Stimulated activated CD4-positive, alpha-beta T cell treated with anti-CD3 and anti-CD28 coated beads, Interleukin-4, amount 100 ng/mL, for 48 hours (primary cell): ENCODE results near the gene TENT4A.

Experiments
- DNase-seq, 2 donors: peaks; one replicate each; pipeline ENCODE4 v3.0.0-alpha.2; 2020; ENCODE audit warnings: low read depth in 2 of 2

TENT4A gene

DNA sequence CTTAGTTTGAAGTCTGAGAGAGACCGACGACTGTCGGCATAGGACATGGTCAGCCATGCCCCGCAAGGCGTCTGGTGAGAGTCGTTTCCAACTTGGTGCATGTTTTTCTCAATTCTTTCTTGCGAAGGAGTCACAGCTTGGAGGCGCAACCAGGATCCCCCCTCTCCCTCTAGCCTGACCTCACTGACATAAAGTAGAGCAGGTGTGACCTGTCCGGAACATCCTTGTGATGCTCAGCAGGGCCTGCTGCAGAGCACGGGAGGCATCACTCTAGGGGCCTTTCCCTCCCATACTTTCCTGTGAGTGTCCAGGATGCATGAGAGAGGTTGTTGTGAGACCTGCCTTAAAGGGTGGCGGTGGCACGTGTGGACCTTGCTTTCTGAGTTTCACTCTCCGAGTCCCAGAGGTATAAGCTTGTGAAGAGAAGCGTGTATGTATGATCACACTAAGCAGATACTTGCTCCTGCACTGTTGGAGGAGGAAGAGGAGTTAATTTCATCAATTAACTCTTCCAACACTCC, 5.0 kb downstream of the TENT4A start:
- no peak for DNase-seq

DNA sequence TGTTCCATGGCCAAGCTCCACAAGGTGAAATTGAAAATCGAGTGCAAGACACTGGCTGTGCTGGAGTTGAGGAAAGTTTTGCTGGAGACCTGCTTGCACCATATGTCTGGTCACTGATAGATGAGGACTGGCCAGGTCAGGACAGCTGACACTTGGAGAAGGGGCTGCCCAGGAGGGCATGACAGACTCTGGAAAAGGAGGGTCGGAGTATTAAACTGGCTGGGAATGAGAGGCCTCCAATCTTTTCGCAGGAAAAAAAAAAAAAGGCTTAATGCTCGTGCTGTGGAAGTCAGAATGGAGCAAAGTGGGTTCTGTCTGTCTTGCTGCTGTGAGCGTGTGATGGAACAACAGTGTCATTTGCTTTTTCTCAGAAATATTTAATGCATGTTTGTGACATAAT, 5.5 kb downstream of the TENT4A start:
- no peak for DNase-seq

DNA sequence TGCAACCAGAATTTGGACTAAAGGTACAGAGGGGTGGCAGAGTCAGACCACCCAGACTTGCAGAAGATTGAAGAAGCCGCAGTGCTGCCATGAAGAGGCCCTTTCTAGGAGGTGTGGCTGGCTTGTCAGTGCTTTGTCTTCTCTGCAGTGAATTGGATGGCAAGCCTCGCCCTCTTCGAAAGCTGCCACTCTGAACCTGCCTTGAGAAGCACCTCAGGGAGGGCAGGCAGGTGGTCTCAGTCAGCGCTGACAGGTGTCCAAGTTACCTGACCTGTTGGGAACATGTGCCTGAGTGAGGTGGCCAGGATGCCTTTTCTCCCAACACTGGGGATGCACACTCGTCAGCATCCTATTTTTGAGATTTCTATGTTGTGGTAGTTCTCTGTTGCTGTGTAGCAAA, 6.2 kb downstream of the TENT4A start:
- no peak for DNase-seq

DNA sequence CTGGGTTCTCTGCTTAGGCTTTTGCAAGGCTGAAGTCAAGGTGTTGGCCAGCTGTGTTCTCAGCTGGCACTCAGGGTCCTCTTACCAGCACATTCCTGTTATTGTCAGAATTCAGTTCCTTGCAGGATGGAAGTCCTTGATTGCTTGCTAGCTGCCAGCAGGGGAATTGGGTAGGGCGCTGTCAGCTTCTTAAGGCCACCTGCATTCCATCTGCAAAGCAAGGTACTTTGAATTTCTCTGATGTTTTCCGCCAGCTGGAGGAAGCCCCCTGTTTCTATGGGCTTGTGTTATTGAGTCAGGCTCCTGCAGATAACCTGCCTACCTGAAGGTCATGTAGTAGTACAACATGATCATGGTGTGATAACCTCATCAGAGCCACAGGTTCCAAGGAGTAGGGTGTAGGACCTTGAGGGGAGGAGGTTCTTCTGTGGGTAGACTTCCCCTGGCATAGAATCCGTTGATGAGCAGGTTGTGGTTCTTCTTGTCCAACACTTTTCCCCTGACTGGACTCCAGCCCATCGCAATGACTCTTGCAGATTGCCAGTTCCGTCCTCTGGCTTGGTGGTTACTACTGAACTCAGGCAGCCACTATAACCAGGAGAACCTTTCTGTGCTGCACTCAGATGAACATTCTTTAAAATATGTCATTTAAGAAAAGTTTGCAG, 6.8 kb downstream of the TENT4A start:
- DNase-seq = no peak

DNA sequence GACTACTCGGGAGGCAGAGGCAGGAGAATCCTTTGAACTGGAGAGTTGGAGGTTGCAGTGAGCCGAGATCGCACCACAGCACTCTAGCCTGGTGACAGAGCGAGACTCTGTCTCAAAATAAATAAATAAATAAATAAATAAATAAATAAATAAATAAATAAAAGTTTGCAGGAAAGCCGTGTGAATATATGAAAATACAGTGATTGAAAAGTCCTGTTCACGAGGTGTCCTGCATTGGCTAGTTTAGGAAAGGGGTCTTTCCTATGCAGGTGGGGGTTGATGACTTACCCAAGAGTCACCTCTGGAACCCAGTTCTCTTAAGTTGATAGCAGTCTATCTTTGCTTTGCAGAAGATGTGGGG, 7.3 kb downstream of the TENT4A start:
- no peak for DNase-seq

DNA sequence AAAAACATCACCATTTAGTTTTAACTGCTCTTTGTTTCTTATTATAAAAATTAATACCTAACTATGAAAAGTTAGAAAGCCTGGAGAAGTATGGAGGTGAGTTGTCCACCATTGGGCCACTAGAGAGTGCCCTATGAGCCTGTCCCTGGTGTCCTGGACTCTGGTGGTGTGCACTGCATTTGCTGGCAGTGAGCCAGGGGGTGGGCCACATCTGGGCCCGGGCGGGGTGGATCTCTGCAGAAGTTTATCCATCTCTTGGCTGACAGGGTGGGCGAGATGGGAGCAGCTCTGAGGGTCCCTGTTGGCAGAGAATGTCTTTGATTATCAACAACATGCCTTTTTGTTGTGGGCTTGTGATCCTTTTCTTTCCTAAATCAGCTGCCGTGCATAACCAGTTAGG, 8.2 kb downstream of the TENT4A start:
- DNase-seq = no peak

DNA sequence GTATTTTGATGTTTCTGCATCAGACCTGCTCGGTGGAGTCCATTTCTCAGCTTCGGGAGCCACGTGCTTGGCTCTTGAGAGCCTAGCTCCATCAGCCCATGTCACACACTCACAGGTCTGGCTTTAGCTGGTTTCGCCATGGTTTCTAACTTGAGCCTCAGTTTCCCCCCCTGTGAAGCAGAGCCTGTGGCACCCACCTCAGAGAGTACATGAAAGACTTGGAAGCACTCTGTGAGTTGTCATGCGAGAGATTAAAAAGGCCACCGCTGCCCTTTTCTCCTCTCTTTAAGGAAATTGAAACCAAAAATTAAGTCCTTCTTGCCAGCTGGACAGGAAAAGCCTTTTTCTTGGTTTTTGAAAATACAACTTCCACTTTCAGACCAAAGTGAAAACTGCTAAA, 8.8 kb downstream of the TENT4A start:
- no peak for DNase-seq

DNA sequence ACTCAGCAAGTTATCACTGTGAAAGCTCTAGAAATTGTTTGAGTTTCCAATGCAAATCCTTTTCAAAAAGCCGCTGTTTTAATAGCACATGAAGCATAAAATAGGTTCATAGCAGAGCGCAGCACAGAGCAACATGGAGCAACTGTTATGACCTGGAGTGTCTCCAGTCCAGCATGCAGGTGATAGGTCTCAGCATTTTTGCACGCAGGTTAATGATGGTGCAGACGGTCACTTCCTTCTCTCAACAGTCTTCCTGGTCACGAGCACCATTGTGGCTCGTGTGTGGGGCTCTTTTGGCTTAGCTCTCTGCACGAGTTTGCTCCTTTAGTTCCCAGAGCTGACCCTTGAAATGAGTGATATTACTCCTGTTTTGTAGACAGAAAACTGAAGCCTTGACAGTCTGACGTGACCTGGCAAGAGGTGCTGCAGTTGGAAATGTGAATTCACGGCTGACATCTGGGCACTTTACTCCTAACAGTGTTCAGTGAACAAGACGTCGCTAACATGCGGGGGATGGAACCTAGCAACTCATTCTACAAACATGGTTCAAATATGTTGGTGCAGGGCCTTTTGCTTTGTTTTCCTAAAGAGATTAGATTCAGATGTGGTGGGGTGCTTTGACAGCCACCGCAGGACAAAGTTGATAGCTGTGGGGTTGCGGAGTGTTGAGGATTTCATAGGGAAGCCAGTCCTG, 10.0 kb downstream of the TENT4A start:
- DNase-seq = no peak

DNA sequence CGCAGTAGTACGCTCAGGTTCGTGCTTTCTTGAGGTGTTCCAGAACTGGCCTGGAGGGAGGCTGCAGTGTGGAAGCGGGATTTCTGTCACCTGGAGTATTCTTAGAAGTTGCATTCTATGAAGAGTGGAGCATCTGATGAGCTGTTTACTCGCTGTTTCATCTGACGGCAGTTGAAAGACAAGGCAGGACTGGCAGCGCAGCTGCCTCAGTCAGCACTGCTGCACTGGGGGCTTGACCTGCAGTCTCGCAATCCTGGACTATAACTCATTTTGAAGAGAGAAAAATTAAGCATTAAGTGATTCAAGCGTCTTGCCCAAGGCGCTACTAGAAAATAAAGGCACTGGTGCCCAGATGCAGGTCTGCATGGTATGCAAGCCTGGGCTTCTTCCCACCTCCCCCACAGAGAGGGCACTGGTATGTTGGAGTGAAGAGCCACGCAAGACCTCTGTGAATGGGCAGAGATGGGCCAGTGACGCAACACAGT, 10.6 kb downstream of the TENT4A start:
- no peak for DNase-seq

DNA sequence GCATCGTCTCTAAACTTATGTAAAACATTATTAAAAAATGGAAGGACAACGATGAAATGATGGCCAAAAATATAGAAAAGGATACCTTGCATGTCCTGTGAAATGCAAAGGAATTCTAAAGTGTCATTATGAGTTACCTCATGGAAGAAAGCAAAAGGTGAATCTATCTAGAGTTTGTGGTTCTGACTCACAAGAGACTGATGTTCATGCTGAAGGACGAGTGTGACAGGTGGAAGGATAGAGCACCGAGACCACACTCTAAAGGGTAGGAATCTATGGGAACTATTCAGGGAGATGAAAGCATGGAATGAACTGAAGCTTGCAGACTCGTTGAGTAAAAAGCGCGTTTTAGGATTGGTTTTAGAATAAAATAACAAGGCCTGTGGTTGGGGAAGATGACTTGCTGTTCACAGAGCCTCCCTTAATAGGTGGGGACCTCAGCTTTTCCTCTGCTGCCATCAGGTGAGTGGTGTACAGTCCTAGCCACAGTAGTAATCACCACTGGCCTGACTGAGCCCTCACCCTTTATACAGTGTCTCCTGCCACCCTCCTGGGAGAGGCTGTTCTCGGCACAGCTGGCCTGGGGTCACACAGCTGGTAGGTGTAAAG, 11.2 kb downstream of the TENT4A start:
- no peak for DNase-seq

DNA sequence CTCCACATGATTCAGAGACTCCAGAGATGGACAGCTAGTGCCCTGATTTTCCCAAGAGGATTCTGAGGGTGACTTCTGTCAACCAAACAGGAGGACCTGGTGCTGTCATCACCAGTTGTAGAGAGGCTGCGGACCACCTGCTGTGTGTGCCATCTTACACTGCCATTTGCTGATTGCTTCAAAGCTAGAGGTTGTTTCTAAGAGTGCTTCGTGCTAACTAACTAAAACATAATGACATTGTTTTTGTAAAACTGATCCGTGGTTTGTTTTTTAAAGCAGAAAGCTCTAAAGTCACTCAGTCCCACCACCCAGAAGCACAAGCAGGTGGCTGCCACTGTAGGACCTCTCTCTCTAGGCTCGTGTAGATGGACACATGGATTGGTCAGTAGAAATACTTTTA, 12.2 kb downstream of the TENT4A start:
- no peak for DNase-seq

DNA sequence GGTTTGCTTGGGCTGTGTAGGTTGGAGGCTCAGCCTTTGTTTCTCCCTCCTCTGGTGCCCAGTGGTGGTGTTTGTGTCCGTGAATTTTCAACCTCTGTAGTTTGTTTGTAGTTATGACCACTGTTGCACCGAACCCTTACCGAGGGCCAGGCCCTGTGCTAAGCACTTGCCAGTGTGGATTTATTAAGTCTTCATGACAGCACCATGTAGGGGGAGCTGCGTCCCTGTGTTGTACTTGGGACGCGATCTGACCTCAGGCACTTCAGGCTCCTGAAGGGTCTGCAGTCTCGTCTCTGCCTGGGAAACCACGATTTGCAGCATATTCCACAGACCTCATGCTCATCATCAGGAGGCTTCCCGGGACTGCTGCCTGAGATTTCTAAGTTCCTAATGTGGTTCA, 12.8 kb downstream of the TENT4A start:
- DNase-seq = no peak

DNA sequence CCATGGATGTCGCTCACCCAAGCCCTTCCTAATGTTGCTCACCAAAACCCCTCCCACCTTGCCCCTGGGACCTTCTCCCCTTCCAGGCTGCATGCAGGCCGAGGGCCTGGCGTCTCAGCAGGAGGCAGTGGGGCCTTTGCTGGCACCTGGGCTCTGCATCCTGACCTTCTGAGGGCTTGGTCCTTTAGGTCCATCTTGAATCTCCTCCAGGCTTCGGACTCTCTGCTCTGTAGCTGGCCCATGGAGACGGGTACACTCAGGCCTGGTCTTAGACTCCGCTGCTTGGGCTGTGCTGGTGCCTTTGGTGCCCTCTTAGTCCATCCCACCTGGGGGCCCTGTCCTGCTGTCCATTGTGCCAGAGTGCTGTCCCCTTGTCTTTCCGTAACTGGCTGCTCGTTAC, 14.0 kb downstream of the TENT4A start:
- DNase-seq = no peak

DNA sequence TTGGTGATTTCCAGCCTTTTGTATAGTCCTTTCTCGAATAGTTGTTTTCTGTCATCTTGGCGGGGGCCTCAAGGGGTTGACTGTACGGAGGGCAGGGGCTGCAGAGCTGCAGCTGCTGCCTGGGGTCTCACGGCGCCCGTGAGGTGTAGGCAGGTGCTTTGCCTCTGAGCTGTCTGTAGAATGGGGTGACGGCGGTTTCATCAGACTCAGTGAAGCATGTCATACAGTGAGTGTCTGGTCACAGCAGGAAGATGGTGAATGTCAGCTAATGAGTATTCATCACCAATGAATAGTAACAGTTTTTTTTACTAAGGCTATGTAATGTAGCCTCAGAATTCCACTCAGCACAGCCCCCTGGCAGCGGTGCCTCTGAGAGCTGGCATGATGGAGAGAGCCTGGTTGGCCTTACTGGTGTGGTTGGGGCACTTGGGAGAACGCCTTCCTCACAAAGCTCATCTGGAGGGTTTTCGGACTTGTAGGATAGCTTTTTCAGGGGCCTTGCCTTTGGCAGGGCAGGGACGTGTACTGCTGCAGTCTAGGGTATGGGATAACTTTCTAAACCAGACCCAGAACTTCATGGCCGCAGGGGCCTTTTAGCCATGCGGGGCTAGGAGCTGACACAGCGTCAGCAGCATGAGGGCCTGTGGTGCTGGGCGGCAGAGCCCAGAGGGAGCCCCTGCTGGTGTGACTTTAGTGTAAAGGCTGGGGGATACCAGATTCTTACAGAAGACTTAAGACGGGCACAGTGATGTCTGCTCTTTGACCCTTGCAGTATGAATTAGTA, 15.0 kb downstream of the TENT4A start:
- no peak for DNase-seq

DNA sequence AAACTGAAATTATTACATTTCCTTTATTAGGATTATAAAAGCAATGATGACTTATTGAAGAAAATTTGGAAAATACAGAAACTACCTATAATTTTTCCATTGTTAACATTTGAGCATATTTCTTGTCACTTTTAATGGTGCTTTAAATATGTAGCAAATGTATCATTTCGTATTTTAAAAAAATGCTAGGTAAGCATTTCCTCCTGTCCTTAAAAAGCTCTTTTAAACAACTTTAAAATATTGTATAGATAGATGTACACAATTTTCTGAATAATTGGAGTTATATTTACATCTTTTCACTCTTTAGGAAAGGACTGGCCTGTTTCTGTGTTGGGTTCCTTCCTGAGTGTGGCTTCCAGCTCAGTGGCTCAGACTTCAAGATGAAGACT, 15.6 kb downstream of the TENT4A start:
- DNase-seq = no peak

DNA sequence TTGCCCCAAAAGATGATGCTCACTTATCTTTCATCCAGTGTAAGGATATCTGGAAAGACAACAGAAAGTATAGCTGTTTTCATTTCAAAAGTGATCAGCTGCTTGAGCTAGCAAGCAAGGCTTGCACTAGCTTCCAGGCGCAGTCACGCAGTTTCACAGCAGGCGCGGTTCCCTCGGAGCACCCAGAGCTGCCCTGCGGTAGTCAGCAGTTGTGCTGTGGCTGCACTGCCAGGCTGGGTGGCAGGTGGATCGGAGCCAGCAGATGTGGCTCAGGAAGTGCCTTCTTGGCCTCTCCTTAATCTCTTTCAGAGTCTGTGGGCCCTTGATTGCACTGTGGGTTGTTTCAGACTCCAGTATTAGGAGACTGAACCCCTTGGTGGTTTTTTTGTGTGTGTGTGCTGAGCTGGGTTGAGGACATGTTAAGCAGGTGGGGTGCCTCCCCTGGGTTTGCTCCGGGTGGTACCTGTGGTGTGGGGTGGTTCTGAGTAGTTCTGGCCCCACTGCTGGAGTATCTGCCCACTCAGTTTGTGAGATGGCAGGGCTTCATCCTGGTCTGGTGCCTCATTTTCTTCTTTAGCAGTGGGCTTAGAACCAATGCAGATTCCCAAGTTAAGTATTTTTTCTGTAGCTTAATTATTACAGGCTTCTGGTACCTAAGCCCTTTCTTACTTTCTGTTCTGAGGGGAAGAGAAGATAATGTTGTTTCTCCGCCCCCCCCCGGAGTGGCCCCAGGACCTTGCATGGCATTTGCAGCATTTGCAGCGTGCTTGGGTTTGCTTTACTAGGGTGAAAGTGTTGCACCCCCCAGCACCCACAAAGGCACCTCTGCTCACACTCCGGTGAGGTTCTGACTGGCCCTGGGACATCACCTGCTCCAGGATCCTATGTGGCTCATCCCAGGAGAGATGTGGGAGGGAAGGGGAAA, 16.4 kb downstream of the TENT4A start:
- DNase-seq = no peak

DNA sequence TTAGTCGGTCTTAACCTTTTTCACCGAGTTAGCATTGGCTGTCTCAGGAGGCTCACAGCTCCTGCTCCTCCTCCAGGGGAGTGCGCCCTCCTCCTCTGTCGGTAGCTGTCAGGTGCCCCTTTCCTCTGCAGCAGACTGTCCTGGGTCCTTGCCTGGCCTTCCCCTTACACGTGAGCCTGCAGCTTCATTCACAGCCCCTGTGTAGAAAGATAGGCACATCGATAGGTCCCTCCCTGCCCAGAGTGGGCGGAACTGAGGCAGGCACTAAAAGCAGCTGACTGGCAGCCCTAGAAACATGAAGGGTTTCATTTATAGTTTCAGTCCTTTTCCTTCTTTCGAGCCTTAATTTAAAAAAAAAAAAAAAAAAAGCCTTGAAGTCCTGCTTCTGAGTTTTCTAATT, 17.2 kb downstream of the TENT4A start:
- DNase-seq = no peak

DNA sequence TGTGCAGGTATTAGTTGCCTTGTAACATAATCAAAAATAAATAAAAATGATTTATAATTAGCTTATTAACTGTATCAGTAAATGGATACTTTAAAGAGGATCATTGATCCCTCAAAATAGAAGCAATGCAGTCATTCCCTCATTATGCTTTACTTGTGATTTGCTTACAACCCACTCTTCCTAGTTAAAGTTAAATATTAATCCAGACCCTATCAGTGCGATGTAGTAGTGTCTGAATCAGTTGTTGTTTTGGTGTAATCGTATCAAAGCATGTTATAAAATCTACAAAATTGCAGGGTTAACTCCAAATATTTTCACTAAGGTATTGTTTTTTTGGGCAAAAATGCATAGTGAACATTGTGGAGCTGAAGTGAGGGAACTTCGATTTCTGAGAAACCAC, 17.6 kb downstream of the TENT4A start:
- DNase-seq = no peak

DNA sequence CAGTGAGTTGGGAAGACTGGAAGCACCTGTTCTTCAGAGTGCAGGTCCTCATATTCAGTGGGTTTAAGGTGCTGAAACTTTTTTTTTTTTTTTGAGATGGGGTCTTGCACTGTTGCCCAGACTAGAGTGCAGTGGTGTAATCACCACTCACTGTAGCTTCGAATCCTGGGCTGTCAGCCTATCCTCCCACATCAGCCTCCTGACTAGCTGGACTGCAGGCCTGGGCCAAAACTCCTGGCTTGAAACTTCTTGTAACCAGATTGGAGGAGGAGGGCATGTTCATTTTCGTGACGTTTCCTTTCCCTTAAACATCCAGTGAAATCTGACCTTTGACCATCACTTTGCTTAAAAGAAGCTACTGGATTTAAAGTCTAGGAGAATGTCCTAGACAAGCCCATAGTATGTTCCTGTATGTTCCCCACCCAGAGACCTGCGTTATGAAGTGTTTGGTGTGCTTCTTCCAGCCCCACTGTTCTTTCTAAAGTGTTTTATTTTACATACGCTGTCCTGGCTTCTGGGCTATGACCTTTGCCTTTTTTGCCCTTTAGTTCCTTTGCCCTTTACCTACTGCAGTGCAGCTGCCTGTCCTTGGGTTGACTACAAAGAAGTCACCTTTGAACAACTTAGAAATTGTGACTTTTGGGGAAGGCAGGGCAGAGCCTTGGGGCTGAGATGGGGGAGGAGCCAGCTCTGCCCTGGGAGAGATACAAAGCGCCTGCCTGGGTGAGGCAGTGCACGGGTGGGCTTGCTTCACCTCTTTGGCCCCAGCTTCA, 18.4 kb downstream of the TENT4A start:
- DNase-seq = no peak

DNA sequence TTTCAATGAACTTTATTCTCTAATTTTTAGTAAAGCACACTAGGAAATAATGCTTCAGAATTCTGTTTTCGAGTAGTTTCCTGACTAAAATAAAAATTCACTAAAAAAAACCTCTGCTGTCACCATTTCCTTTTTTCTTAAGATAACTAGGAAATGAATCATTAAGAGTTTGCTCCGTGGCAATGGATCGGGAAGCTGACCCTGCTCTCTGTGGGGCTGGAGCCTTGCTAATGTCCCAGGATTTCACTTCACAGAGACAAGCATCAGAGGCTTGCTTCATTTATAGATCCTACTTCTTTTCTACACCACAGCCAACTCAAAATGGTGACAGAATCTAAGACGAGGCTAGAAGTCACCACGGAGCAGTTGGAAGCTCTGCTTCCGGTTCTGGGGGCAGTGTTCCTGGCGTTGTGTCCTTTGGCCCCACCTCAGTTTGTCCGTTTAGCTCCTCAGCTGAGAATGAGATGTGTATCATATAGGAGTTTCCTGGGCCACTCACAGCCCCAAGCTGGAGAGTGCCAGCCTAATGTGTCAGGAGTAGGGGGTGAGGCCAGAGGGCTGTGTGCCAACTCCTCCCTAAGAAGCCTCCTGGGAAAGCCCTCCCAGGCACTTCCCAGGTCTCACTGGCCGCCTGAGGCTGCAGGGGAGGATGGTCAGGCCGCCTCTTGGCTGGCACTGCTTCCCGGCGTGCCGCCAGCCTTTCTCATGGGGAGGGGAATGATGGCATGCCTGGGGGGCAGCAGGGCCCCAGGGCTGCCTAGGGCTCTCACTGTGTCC, 19.6 kb downstream of the TENT4A start:
- DNase-seq = no peak
